H1 (cell line): ENCODE results near the gene PPARD. TPM values are rescaled to one million over a fixed set of nuclear protein-coding genes. Genes with fewer than 3 reads are reported as not detected.

ENCODE experiments used
- CTCF ChIA-PET: fragments of 300-600 bp; sonication (Branson Sonifier 250); formaldehyde crosslinking; loops from one replicate; lab custom pipeline; 2021; ENCODE audit not compliant: partially characterized antibody; lab: Charles Lee
- POLR2A ChIA-PET: fragments of 300-600 bp; sonication (Branson Sonifier 250); formaldehyde crosslinking; loops from one replicate; lab custom pipeline; 2021; ENCODE audit warnings: inconsistent platforms; ENCODE audit not compliant: partially characterized antibody; lab: Charles Lee
- DNase-seq, 2 experiments: peaks; one replicate each; pipeline versions ENCODE4 v3.0.0 to v3.0.0-alpha.2; 2010 to 2022; ENCODE audit warnings: low spot score in 2 of 2, low read depth in 1 of 2, mixed read lengths in 1 of 2
- FAIRE-seq: peaks from 2 replicates; lab custom pipeline; 2011; peaks lifted over from hg19 to GRCh38; lab: Jason Lieb, UNC
- H2AFZ ChIP-seq: 2 replicates; pipeline ENCODE4 v1.8.1; 2012; ENCODE audit warnings: low read length, inconsistent platforms
- H2AK5ac ChIP-seq: 2 replicates; pipeline ENCODE4 v1.6.1; 2013; ENCODE audit warnings: low read depth, low read length
- H2BK120ac ChIP-seq: replicated peaks from 2 replicates; pipeline ENCODE3; 2013; ENCODE audit warnings: low read depth, low read length, inconsistent platforms
- H2BK12ac ChIP-seq: 2 replicates; pipeline ENCODE4 v1.6.1; 2013; ENCODE audit warnings: low read depth, low read length
- H2BK15ac ChIP-seq: 2 replicates; pipeline ENCODE4 v1.6.1; 2013; ENCODE audit warnings: low read length
- H2BK20ac ChIP-seq: 2 replicates; pipeline ENCODE4 v1.6.1; 2013; ENCODE audit warnings: low read length
- H2BK5ac ChIP-seq: 2 replicates; pipeline ENCODE4 v1.6.1; 2013; ENCODE audit warnings: low read depth, low read length
- H3K14ac ChIP-seq: 2 replicates; pipeline ENCODE4 v1.6.1; 2013; ENCODE audit warnings: inconsistent platforms; ENCODE audit not compliant: insufficient read length
- H3K18ac ChIP-seq: 2 replicates; pipeline ENCODE4 v1.6.1; 2013; ENCODE audit warnings: low read length; ENCODE audit errors: extremely low read depth
- H3K23ac ChIP-seq: 2 replicates; pipeline ENCODE4 v1.6.1; 2013; ENCODE audit warnings: inconsistent platforms; ENCODE audit not compliant: insufficient read length
- H3K23me2 ChIP-seq: 2 replicates; pipeline ENCODE4 v1.6.1; 2013; ENCODE audit warnings: low read depth, low read length
- H3K27ac ChIP-seq: 2 replicates; pipeline ENCODE4 v1.6.1; 2011; ENCODE audit warnings: low read depth, low read length, inconsistent platforms
- H3K27me3 ChIP-seq, 4 experiments: replicated peaks in 1 of 4; 1 replicate in 1 of 4; 2 replicates in 3 of 4; pipeline versions ENCODE4 v1.6.1 to v1.8.1; 2011 to 2013; ENCODE audit warnings: low read length in 3 of 4, mild to moderate bottlenecking in 3 of 4, inconsistent platforms in 2 of 4, mixed read lengths in 2 of 4, moderate library complexity in 1 of 4; ENCODE audit not compliant: control insufficient read depth in 3 of 4, insufficient read depth in 3 of 4; ENCODE audit errors: extremely low read depth in 1 of 4
- H3K36me3 ChIP-seq, 4 experiments: 2 replicates each; pipeline versions ENCODE4 v1.6.1 to v1.8.1; 2011 to 2013; ENCODE audit warnings: mild to moderate bottlenecking in 4 of 4, low read length in 3 of 4, moderate library complexity in 2 of 4, control low read depth in 1 of 4, inconsistent platforms in 1 of 4; ENCODE audit not compliant: insufficient read depth in 4 of 4, control insufficient read depth in 2 of 4
- H3K4ac ChIP-seq: replicated peaks from 2 replicates; pipeline ENCODE3; 2013; ENCODE audit warnings: low read length, low read depth, mixed read lengths, inconsistent platforms; ENCODE audit not compliant: insufficient read length
- H3K4me1 ChIP-seq, 4 experiments: replicated peaks in 1 of 4; 1 replicate in 1 of 4; 2 replicates in 3 of 4; pipeline versions ENCODE4 v1.6.1 to v1.8.1; 2011 to 2013; ENCODE audit warnings: low read length in 3 of 4, inconsistent platforms in 2 of 4, mixed read lengths in 1 of 4; ENCODE audit not compliant: insufficient read depth in 4 of 4, control insufficient read depth in 3 of 4
- H3K4me2 ChIP-seq, 2 experiments: 2 replicates each; pipeline versions ENCODE4 v1.6.1 to v1.8.1; 2011 to 2013; ENCODE audit warnings: low read depth in 2 of 2, low read length in 2 of 2, control low read depth in 1 of 2, inconsistent platforms in 1 of 2, mild to moderate bottlenecking in 1 of 2; ENCODE audit not compliant: insufficient read depth in 1 of 2
- H3K4me3 ChIP-seq, 4 experiments: fragments of 200-600, 300-600 bp in 1 of 4; sonication (generic), shearing (Covaris generic), sonication (Bioruptor Twin) in 1 of 4; 2 replicates each; pipeline versions ENCODE4 v1.5.1 to v1.8.1; 2011 to 2016; ENCODE audit warnings: low read length in 4 of 4, low read depth in 3 of 4, control low read depth in 2 of 4, inconsistent platforms in 2 of 4, mild to moderate bottlenecking in 2 of 4, mixed read lengths in 1 of 4, moderate library complexity in 1 of 4; ENCODE audit not compliant: insufficient read depth in 2 of 4; ENCODE audit errors: extremely low read depth in 1 of 4
- H3K56ac ChIP-seq: replicated peaks from 2 replicates; pipeline ENCODE3; 2013; ENCODE audit warnings: low read depth, mild to moderate bottlenecking, mixed read lengths, low read length, inconsistent platforms; ENCODE audit not compliant: insufficient read length
- H3K79me1 ChIP-seq: 2 replicates; pipeline ENCODE4 v1.6.1; 2013; ENCODE audit warnings: low read depth, low read length, control low read depth
- H3K79me2 ChIP-seq, 2 experiments: 2 replicates each; pipeline versions ENCODE4 v1.6.1 to v1.8.1; 2012 to 2013; ENCODE audit warnings: low read length in 2 of 2, mild to moderate bottlenecking in 2 of 2, inconsistent platforms in 1 of 2; ENCODE audit not compliant: insufficient read depth in 2 of 2, control insufficient read depth in 1 of 2
- H3K9ac ChIP-seq, 4 experiments: replicated peaks in 1 of 4; 1 replicate in 1 of 4; 2 replicates in 3 of 4; pipeline versions ENCODE4 v1.6.1 to v1.8.1; 2011 to 2013; ENCODE audit warnings: low read depth in 3 of 4, low read length in 3 of 4, control low read depth in 2 of 4, mild to moderate bottlenecking in 2 of 4, moderate library complexity in 2 of 4, inconsistent platforms in 1 of 4; ENCODE audit errors: extremely low read depth in 1 of 4
- H3K9me3 ChIP-seq, 2 experiments: 2 replicates each; pipeline versions ENCODE4 v1.6.1 to v1.8.1; 2012 to 2013; ENCODE audit warnings: mild to moderate bottlenecking in 2 of 2, moderate library complexity in 2 of 2, control low read depth in 1 of 2, inconsistent platforms in 1 of 2, low read depth in 1 of 2, low read length in 1 of 2, mixed read lengths in 1 of 2; ENCODE audit not compliant: insufficient read depth in 2 of 2
- H4K20me1 ChIP-seq, 2 experiments: replicated peaks in 1 of 2; 2 replicates each; pipeline versions ENCODE3 to v1.8.1; 2011 to 2013; ENCODE audit warnings: inconsistent platforms in 2 of 2, low read length in 2 of 2, mild to moderate bottlenecking in 1 of 2; ENCODE audit not compliant: insufficient read depth in 2 of 2, control insufficient read depth in 1 of 2
- H4K5ac ChIP-seq: 2 replicates; pipeline ENCODE4 v1.6.1; 2013; ENCODE audit warnings: low read length, low read depth, mixed read lengths, inconsistent platforms; ENCODE audit not compliant: insufficient read length
- H4K8ac ChIP-seq: 2 replicates; pipeline ENCODE4 v1.8.0; 2013; ENCODE audit warnings: mild to moderate bottlenecking, moderate library complexity, low read length, inconsistent platforms; ENCODE audit not compliant: insufficient read depth; ENCODE audit errors: extremely low read depth
- H4K91ac ChIP-seq: replicated peaks from 2 replicates; pipeline ENCODE3; 2013; ENCODE audit warnings: low read length, mixed read lengths, inconsistent platforms; ENCODE audit not compliant: insufficient read length
- JUND ChIP-seq: IDR thresholded peaks from 2 replicates; pipeline ENCODE4 v1.6.1; 2011; ENCODE audit warnings: mild to moderate bottlenecking, improper control_type of control experiment, low read length
- WGBS, 2 experiments: shearing (Covaris generic) in 1 of 2; methylation state at CpG; one replicate each; pipeline versions ENCODE4 v1.1.6 to v1.1.7; 2013 to 2015; ENCODE audit warnings: low lambda C conversion rate in 2 of 2, mixed read lengths in 2 of 2, inconsistent platforms in 1 of 2, low coverage in 1 of 2, missing lambda C conversion rate in 1 of 2; ENCODE audit not compliant: insufficient replicate concordance in 2 of 2, insufficient coverage in 1 of 2, insufficient read length in 1 of 2; ENCODE audit errors: extremely low coverage in 1 of 2, missing lambda C conversion rate in 1 of 2; 5-methylcytosine and 5-hydroxymethylcytosine counted together
- polyA plus RNA-seq, 7 experiments: library from polyadenylated mRNA; depleted of rRNA in 3 of 7; stranded (reverse) in 5 of 7; unstranded in 2 of 7; fragments of >200 nt in 5 of 7; fragments of 200-250 nt in 2 of 7; gene quantifications; 1 replicate in 5 of 7; 2 replicates in 1 of 7; 4 replicates in 1 of 7; pipeline versions ENCODE4 v1.2.1 to v1.2.3, GENCODE V29; 2011 to 2013; ENCODE audit warnings: missing spikeins in 2 of 7, mixed read lengths in 2 of 7
- total RNA-seq: library from RNA; stranded (reverse); fragmentation: NEBNext Ultra II Directional; extraction: Animal tissue kit (Norgen Biotek cat#: 25700); gene quantifications from 2 replicates; pipeline ENCODE4 v1.2.1, GENCODE V29; 2021

The PPARD gene
- total and polyA plus RNA-seq, 2 of the 8 experiments (the other 6 are each of a cell fraction or from before 2014, with no cell fraction given) = 14.6 to 14.9 TPM

DNA sequence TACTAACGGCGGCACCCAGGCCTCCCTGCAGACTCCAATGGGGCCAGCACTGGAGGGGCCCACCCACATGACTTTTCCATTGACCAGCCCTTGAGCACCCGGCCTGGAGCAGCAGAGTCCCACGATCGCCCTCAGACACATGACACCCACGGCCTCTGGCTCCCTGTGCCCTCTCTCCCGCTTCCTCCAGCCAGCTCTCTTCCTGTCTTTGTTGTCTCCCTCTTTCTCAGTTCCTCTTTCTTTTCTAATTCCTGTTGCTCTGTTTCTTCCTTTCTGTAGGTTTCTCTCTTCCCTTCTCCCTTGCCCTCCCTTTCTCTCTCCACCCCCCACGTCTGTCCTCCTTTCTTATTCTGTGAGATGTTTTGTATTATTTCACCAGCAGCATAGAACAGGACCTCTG, 83.7 kb downstream of the PPARD start:
- H3K18ac ChIP-seq = peak overlapping the region; percentile 15; the same call in 1 of the 2 replicates
- H2BK20ac ChIP-seq = no peak overlapping the region
- no peak overlapping the region for H3K4ac ChIP-seq
- H3K27ac ChIP-seq = no peak overlapping the region
- H2BK120ac ChIP-seq = no peak overlapping the region
- H2BK5ac ChIP-seq = peak overlapping the region; percentile 22
- H3K4me3 ChIP-seq = no peak overlapping the region
- no peaks in the 10 kb centered on the region for H4K20me1 ChIP-seq
- H3K79me1 ChIP-seq = no peaks in the 10 kb centered on the region
- peak overlapping the region; percentile 64; the same call in 1 of the 2 replicates for H2BK12ac ChIP-seq
- H3K56ac ChIP-seq = no peak overlapping the region
- H3K23me2 ChIP-seq = no peaks in the 10 kb centered on the region
- H3K23ac ChIP-seq = no peak overlapping the region
- H3K9ac ChIP-seq = no peak overlapping the region
- no peak overlapping the region for H3K14ac ChIP-seq
- ChIA-PET POLR2A (no interaction called here), CTCF (interaction anchor here (1.0 to 15.8 kb wide), 6 partner anchors 5 to 84 kb away, joined by 5 to 138 read pairs (median 22); partner anchors contain the start of gene PPARD)
- H4K91ac ChIP-seq = no peak overlapping the region
- no peaks in the 10 kb centered on the region for H3K9me3 ChIP-seq
- H4K8ac ChIP-seq = no peak overlapping the region
- no peaks in the 10 kb centered on the region for H3K27me3 ChIP-seq
- no peak for FAIRE-seq
- no peak for DNase-seq
- no peak overlapping the region for H2AK5ac ChIP-seq
- no peak overlapping the region for H3K4me2 ChIP-seq
- peaks cover 0 to 4% (median 0%) of the 10 kb centered on the region in 4 experiments; a peak in 1 of 8 replicates for H3K36me3 ChIP-seq
- no peak overlapping the region for H2AFZ ChIP-seq
- H3K79me2 ChIP-seq = no peaks in the 10 kb centered on the region
- no peak overlapping the region for H4K5ac ChIP-seq
- H2BK15ac ChIP-seq = 0 out of 2 replicates have a peak overlapping the region, but pooled peaks have one; percentile 6
- 82% methylated on average over 8 of the region's 8 CpGs; no CpG with 5 or more reads in 1 of the 2 experiments for WGBS, 2 experiments
- peaks cover 6 to 28% (median 16%) of the 10 kb centered on the region in 4 experiments for H3K4me1 ChIP-seq
- TF ChIP-seq JUND = no peak
- TF ChIP-seq, all 59 proteins: peak for 0
